Effector CD8-positive, alpha-beta T cell (primary cell): Measurements from ENCODE around the gene IARS2.
"Not testable (repeated sequence)": the region's sequence is repeated elsewhere in the genome, so short reads cannot be mapped to it uniquely, and the experiment has no call there.

Experiments
- DNase-seq: peaks from one replicate; lab custom pipeline; 2025; lab: John Stamatoyannopoulos, UW

The IARS2 gene

GRCh38 chr1:220164517-220164916 lies 70.6 kb downstream of the IARS2 start:
- DNase-seq = no peak

GRCh38 chr1:220166853-220167252 lies 72.9 kb downstream of the IARS2 start:
- DNase-seq = no peak

- not testable (repeated sequence) for DNase-seq
These were observed 76.0 kb downstream of the IARS2 start for GRCh38 chr1:220169887-220170286.

DNA sequence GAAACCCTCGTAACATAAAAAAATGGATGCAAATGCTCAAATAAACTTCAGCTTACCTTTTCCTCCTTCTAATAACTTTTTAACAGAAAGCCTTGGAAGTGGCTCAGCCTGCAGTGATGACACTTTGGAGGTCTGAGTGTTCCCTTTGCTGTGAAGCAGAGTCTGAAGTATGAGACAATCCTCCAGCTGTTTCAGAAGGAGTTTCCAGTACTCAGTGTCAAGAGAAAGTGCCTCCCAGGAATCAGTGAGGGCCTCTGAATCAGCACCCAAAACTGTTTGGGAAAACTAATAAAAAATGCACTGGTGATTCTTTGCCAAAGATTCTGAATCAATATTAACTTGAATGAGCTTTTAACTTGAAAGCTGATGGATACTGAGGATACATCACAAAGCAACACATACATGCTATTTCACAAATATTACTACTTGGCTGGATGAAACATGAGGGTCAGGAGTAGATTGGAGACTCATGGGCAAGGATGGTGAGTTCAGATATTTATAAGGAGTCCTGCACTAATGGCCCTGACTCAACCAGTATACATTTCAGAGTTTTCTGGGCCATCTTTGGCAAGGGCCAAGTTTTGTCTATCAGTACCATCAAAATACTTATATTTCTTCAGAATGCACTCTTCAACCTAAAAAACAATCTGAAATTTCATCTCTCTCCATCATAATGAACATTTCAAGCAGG lies 77.0 kb downstream of the IARS2 start:
- DNase-seq = no peak

DNA sequence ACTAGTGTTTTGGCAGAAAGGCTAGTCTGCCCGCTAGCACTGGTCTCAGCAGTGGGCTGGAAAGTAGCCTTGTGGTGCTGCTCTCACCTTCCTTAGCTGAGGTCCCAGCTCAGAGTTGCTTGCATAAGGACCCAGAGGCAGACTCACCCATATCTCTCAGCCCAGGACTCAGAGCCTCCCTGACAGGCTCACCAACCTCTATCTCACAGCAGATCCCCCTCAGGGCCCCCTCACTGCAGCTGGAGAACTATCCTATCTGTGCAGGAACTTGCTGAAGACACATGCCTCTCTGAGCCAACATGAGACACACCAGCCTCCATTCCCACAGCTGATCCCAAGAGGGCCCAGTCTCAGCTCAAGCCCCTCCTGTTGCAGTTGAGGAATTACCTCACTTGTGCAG lies 82.6 kb downstream of the IARS2 start:
- no peak for DNase-seq

- no peak for DNase-seq
These were observed 88.2 kb downstream of the IARS2 start for GRCh38 chr1:220182111-220182510.

GRCh38 chr1:220182656-220183055 lies 88.7 kb downstream of the IARS2 start:
- no peak for DNase-seq

- no peak for DNase-seq
These were observed 90.6 kb downstream of the IARS2 start for GRCh38 chr1:220184506-220184905.

GRCh38 chr1:220186752-220187151 lies 92.8 kb downstream of the IARS2 start:
- no peak for DNase-seq

- no peak for DNase-seq
These were observed 94.6 kb downstream of the IARS2 start for GRCh38 chr1:220188538-220188937.

GRCh38 chr1:220189750-220190347 lies 95.9 kb downstream of the IARS2 start:
- no peak for DNase-seq

DNA sequence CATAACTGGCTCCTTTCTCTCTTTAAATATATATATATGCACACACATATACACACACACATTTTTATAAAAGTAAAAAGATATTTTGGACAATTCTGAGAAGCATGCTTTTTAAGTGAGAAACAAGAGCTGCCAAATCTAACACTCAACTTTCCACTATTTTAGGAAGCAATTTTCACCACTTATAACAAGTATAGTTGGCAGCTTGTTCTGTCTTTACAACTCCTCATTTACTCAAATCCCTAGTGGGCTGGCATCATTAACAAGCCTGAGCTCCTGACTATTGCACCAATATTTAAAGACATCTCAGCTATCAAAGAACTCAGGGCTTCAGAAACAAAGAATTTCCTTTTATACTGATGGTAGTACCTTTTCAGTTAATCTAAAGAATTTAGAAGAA lies 101.8 kb downstream of the IARS2 start:
- DNase-seq = no peak
